ENCODE results near the gene UPB1. TPM values are rescaled to one million over a fixed set of nuclear protein-coding genes. Genes with fewer than 3 reads are reported as not detected.

UPB1 gene
- total RNA-seq, 1 experiment from 2014 or later = not detected

DNA sequence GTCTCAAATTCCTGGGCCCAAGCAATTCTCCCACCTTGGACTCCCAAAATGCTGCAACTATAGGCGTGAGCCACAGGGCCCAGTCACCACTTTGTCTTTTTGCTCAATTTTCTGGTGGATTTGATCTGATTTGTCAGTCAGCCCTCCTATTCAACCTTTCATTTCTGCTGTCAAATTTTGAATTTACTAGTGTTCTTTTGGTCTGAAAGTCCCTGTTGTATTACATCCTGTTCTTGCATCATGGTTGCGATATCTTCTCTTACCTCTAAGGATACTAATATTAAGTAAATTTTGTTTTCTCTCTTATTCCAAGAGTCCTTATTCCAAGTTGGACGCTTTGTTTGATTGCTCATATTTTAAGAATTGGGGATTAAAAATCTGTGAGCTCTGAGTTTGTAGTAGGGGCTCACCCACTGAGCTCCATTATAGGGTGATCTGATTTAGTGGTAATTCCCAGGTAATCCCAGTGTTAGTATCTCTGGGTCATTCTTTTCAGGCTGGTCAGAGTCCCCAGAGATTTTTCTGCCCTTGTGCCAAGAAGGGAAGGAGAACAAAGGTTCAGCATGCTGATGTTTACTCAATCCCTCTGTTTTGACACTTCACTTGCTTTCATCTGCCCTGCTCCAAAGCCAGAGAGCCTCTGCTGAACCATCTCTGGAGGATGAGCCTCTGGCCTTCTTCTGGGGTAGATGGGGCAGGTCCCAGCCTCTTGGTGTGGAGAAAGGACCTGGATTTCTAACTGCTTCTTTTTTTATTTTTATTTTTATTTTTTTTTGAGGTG lies 10.0 kb downstream of the UPB1 start:
- no peaks in the 10 kb centered on the region for H3K27me3 ChIP-seq (ENCODE audit: control insufficient read depth, insufficient read depth, low read length)
- H3K4me3 ChIP-seq (ENCODE audit: insufficient read depth, low read depth, low read length) = no peak overlapping the region
- DNase-seq = no peak
- H3K36me3 ChIP-seq (replicated peaks; ENCODE audit: control insufficient read depth, insufficient read depth, low read length) = no peaks in the 10 kb centered on the region

DNA sequence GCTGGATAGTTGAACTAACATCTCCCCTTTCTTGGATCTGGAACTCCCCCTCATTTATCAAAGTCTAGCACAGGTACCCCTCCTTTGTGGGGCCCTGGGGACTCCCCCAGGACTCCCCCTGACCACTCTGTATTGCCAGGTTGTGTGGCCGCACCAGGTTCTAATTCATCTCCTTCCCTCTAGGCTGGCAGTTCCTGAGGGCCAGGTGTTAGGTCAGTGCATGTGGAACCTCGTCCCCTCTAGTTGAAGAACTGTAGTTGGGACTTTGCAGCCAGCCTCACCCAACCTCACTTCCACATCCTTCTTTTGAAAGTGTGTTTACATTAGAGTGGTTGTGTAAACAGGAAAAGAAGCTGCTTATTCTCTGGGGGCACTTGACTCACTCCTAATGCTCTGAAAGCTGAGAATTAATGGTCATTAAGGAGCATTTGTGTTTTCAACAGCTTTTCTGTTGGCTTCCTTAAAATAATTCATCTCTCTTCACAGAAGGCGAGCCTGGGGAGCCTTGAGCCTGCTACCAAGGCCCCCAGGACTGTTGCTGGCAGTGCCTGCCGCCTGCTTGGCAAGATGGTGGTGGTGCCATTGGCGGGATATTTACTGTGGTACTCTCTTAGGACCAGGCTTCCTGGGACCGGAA lies 11.8 kb downstream of the UPB1 start:
- Histone ChIP-seq H3K27me3 (ENCODE audit: control insufficient read depth, insufficient read depth, low read length) (no peaks in the 10 kb centered on the region), H3K36me3 (replicated peaks; ENCODE audit: control insufficient read depth, insufficient read depth, low read length) (no peaks in the 10 kb centered on the region), H3K4me3 (ENCODE audit: insufficient read depth, low read depth, low read length) (no peak overlapping the region)
- no peak for DNase-seq

GRCh38 chr22:24507716-24508115 lies 12.6 kb downstream of the UPB1 start:
- H3K27me3 ChIP-seq (ENCODE audit: control insufficient read depth, insufficient read depth, low read length) = no peaks in the 10 kb centered on the region
- H3K36me3 ChIP-seq (replicated peaks; ENCODE audit: control insufficient read depth, insufficient read depth, low read length) = no peaks in the 10 kb centered on the region
- peak; percentile 88 for DNase-seq
- H3K4me3 ChIP-seq (ENCODE audit: insufficient read depth, low read depth, low read length) = no peak overlapping the region

DNA sequence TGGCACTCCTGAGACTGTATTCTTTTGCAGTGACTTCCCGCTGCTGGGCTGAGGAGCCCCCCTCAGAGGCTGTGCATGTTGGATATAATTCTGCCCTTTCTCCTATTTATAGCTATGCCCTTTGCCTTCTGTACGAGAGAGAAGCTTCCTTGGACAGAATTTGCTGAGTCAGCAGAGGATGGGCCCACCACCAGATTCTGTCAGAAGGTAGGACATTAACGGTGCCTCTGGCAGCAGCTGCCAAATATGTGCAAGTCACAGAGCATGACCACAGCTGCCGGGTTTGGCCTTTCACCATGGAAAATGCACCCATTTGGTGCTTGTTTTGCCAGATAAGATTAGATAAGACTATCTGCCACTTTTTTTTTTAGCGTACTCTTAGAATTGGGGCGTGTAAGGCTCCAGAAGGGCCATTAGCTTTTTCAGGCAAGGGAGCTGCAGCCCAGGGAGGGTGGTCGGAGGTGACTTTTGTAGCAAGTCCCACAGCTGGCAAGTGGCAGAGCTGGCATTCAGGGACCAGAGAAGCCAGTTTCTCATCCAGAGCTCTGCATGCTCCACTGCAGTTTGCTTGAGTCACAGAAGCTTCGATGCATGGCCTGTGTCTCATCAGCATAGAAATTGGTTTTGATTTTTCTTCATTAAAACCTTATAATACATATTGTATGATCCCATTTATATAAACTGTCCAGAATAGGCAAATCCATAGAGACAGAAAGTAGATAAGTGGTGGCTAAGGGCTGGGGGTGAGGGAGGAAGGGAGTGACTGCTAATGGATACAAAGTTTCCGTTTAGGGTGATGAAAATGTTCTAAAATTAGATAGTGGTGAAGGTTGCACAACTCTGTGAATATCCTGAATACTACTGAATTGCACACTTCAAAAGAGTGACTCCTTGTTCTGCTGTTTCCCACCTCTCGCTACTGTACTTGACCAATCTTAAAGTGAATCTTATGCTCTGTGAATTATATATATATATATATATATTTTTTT lies 15.8 kb downstream of the UPB1 start:
- Histone ChIP-seq H3K4me3 (ENCODE audit: insufficient read depth, low read depth, low read length) (no peak overlapping the region), H3K36me3 (replicated peaks; ENCODE audit: control insufficient read depth, insufficient read depth, low read length) (no peaks in the 10 kb centered on the region), H3K27me3 (ENCODE audit: control insufficient read depth, insufficient read depth, low read length) (no peaks in the 10 kb centered on the region)
- DNase-seq = no peak

DNA sequence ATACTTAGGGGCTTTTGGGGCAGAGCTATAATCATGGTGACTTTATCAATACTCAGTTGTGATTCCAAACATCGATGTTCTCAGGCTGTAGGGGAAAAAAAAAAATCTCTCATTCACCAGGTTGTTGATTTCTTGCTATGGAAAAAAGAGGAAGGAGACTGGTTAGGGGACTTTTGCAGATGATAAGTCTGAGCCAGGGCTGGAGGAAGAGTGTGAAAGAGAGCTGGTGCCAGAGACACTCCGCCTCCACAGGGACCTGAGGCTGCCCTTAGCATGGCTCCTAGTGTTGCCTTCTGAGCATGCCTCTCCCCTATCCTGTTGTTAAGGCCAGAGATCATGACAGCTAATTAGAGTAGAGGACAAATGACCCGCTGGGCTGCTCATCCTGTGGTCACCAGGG lies 16.9 kb downstream of the UPB1 start:
- DNase-seq = no peak
- Histone ChIP-seq H3K27me3 (ENCODE audit: control insufficient read depth, insufficient read depth, low read length) (no peaks in the 10 kb centered on the region), H3K36me3 (replicated peaks; ENCODE audit: control insufficient read depth, insufficient read depth, low read length) (no peaks in the 10 kb centered on the region), H3K4me3 (ENCODE audit: insufficient read depth, low read depth, low read length) (no peak overlapping the region)

GRCh38 chr22:24513378-24514240 lies 18.5 kb downstream of the UPB1 start:
- Histone ChIP-seq H3K4me3 (ENCODE audit: insufficient read depth, low read depth, low read length) (no peak overlapping the region), H3K36me3 (replicated peaks; ENCODE audit: control insufficient read depth, insufficient read depth, low read length) (no peaks in the 10 kb centered on the region), H3K27me3 (ENCODE audit: control insufficient read depth, insufficient read depth, low read length) (no peaks in the 10 kb centered on the region)
- DNase-seq = no peak

- H3K27me3 ChIP-seq (ENCODE audit: control insufficient read depth, insufficient read depth, low read length) = no peaks in the 10 kb centered on the region
- H3K36me3 ChIP-seq (replicated peaks; ENCODE audit: control insufficient read depth, insufficient read depth, low read length) = no peaks in the 10 kb centered on the region
- H3K4me3 ChIP-seq (ENCODE audit: insufficient read depth, low read depth, low read length) = no peak overlapping the region
- DNase-seq = no peak
These were observed 19.3 kb downstream of the UPB1 start for GRCh38 chr22:24514241-24515026.

GRCh38 chr22:24515027-24515338 lies 19.9 kb downstream of the UPB1 start:
- H3K36me3 ChIP-seq (replicated peaks; ENCODE audit: control insufficient read depth, insufficient read depth, low read length) = no peaks in the 10 kb centered on the region
- no peak overlapping the region for H3K4me3 ChIP-seq (ENCODE audit: insufficient read depth, low read depth, low read length)
- no peaks in the 10 kb centered on the region for H3K27me3 ChIP-seq (ENCODE audit: control insufficient read depth, insufficient read depth, low read length)
- DNase-seq = no peak

DNA sequence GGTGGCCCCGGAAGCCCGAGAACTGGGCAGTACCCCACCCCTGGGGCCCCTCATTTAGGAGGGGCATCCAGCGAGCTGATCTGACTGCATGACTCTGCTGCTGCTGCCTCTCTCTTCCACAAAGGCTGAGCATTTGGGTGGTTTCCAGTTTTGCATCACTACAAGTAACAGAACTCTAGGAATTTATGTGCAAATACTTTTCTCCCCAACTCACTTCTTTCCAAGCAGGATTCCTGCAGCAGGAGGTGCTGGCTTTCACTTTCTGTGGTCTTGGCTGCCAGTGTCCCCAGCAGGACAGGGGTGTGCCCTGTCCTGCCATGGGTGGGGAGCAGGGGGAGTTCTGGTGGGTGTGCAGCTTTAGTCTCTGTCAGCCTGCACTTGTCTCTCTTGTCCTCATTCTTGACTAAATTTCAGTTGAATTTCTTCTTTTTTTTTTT lies 21.2 kb downstream of the UPB1 start:
- Histone ChIP-seq H3K27me3 (ENCODE audit: control insufficient read depth, insufficient read depth, low read length) (no peaks in the 10 kb centered on the region), H3K36me3 (replicated peaks; ENCODE audit: control insufficient read depth, insufficient read depth, low read length) (no peaks in the 10 kb centered on the region), H3K4me3 (ENCODE audit: insufficient read depth, low read depth, low read length) (no peak overlapping the region)
- DNase-seq = peak; percentile 73

DNA sequence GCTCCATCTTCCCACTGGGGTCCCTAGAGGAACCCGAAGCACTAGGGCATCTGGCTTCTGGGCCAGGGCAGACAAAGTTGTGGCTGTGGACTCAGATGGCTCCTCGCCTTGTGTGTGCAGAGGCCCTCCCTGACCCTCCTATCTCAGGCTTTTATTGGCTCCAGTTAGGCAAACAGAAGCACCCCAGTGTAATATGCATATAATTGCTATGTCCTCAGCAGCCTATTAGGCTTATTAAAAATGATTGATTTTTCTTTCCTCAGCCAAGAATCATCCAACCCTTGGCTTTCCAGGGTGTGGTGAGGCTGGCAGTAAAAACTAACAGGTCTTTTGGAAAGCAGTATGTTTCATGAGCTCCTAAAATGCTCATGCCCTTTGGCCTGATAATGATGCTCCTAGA lies 22.3 kb downstream of the UPB1 start:
- DNase-seq = no peak
- Histone ChIP-seq H3K36me3 (replicated peaks; ENCODE audit: control insufficient read depth, insufficient read depth, low read length) (no peaks in the 10 kb centered on the region), H3K27me3 (ENCODE audit: control insufficient read depth, insufficient read depth, low read length) (no peaks in the 10 kb centered on the region), H3K4me3 (ENCODE audit: insufficient read depth, low read depth, low read length) (no peak overlapping the region)

DNA sequence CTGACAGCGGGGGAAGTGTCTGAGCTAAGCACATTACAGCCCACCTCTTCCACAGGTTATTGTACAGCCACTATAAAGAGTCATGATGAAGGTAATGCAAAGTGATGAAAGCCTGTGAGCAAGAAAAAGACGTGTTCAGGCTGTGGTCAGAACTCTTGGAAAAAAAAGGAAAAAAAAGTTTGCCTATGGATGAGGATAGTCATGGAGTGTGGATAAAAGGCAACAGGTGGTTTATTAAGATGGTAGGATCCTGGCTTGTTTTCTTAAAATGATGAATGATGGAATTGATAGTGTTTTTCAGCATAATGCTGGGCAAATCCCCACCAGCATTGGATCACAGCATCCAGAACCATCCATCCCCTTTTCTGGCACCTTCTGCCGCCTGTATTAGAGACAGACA lies 23.1 kb downstream of the UPB1 start:
- no peaks in the 10 kb centered on the region for H3K36me3 ChIP-seq (replicated peaks; ENCODE audit: control insufficient read depth, insufficient read depth, low read length)
- no peaks in the 10 kb centered on the region for H3K27me3 ChIP-seq (ENCODE audit: control insufficient read depth, insufficient read depth, low read length)
- no peak overlapping the region for H3K4me3 ChIP-seq (ENCODE audit: insufficient read depth, low read depth, low read length)
- DNase-seq = no peak

DNA sequence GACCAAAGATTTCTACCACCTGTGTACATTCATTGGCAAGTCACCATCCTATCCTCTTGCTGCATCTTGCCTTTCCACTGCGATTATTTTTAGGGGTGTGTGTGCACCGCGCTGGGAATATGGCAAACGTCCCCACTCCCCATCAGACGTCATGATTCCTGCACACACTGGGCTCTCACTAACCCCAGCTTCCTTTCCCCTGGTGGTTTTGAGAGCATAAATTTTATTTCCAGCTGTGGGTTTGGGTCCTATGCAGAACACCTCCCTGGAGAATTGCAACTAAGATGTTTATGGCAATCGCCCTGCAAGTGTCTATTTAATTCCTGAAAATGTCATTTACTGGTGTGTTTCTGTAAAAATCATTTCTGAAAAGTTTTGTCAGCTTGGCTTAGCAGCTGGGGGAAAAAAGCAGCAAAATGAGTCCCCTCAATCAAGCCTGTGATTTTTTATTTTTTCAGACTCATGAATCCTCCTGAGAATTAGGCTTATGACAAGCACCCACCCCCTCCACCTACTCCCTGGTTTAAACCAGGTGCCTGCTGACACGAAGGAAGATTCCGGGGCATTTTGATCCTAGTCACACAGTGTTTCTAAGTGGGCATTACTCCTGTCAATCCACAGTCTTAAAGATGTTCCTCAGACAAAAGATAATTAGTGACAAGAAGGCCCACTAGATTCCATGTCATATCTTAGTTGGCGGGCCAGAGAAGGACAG lies 23.8 kb downstream of the UPB1 start:
- Histone ChIP-seq H3K4me3 (ENCODE audit: insufficient read depth, low read depth, low read length) (no peak overlapping the region), H3K27me3 (ENCODE audit: control insufficient read depth, insufficient read depth, low read length) (no peaks in the 10 kb centered on the region), H3K36me3 (replicated peaks; ENCODE audit: control insufficient read depth, insufficient read depth, low read length) (no peaks in the 10 kb centered on the region)
- DNase-seq = no peak

- no peak overlapping the region for H3K4me3 ChIP-seq (ENCODE audit: insufficient read depth, low read depth, low read length)
- DNase-seq = no peak
These were observed 24.4 kb downstream of the UPB1 start for GRCh38 chr22:24519496-24519895.

More at GRCh38 chr22:24519496-24519895, 24.4 kb downstream of the UPB1 start:
- no peaks in the 10 kb centered on the region for H3K27me3 ChIP-seq (ENCODE audit: control insufficient read depth, insufficient read depth, low read length)
- no peaks in the 10 kb centered on the region for H3K36me3 ChIP-seq (replicated peaks; ENCODE audit: control insufficient read depth, insufficient read depth, low read length)

All from H7 (cell line).